Brain microvascular endothelial cell (primary cell): ENCODE results near the gene GCHFR.

Experiments used
- DNase-seq: peaks from one replicate; pipeline ENCODE4 v3.0.0-alpha.2; 2020
- H3K27ac ChIP-seq: fragments of 250-450 bp; sonication (Bioruptor Pico); 2 replicates; pipeline ENCODE4 v1.5.1; 2020; ENCODE audit warnings: mild to moderate bottlenecking, moderate library complexity
- H3K27me3 ChIP-seq: fragments of 250-450 bp; sonication (Bioruptor Pico); replicated peaks from 2 replicates; pipeline ENCODE4 v1.5.1; 2020; ENCODE audit warnings: mild to moderate bottlenecking
- H3K36me3 ChIP-seq: fragments of 250-450 bp; sonication (Bioruptor Pico); replicated peaks from 2 replicates; pipeline ENCODE4 v1.5.1; 2020; ENCODE audit warnings: mild to moderate bottlenecking
- H3K4me3 ChIP-seq: 2 replicates; pipeline ENCODE4 v1.5.1; 2011; ENCODE audit warnings: low read depth, mild to moderate bottlenecking, control low read depth, low read length, moderate library complexity
- in situ Hi-C: cut with HindIII; loops from 2 replicates; pipeline ENCODE4 v1.10.0; 2017; ENCODE audit warnings: low sequenced_read_pairs, low pct_ligation_motif_present
- TF ChIP-seq, protein P1 (sequence below): IDR thresholded peaks from 2 replicates; pipeline ENCODE4 v1.5.1; 2011; ENCODE audit warnings: low read depth, mild to moderate bottlenecking, moderate library complexity, low read length, control low read depth, inconsistent platforms; ENCODE audit errors: missing control alignments

GCHFR gene

DNA sequence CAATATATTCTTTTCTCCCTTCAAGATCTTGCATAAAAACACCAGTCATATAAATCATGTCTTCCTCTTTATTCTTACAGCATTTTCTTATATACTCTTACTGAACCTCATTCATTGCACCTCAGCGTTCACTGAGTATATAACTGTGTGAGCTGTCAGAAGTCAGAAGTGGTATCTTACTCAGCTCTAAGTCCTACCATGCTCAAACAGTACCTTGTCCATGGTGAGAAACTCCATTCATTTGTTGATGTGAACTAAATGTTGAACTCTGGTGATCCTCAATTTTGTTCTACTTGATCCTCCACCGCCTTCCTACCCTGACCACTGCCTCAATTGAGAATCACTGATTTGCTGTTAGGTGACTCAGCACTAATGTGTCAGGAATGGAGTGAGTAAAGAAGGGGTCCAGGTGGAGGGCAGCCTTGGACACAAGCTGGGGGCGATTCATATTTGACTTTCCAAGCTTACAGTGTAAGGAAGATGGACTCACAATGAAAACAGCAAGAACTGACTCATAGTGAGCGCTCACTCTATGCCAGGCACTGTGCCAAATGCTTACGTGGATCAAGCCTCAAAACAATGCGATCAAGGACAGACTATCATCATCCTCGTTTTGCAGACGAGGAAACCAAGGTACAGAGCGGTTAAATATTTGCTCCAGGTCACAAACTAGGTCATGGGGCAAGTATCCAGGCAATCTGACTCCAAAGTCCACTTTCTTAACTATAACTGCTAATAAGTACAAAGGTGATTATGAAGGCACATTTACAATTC, 29.5 kb downstream of the GCHFR start:
- DNase-seq, result peak; percentile 98
- in situ Hi-C loops, result no loop called here
- TF ChIP-seq, protein P1, sequence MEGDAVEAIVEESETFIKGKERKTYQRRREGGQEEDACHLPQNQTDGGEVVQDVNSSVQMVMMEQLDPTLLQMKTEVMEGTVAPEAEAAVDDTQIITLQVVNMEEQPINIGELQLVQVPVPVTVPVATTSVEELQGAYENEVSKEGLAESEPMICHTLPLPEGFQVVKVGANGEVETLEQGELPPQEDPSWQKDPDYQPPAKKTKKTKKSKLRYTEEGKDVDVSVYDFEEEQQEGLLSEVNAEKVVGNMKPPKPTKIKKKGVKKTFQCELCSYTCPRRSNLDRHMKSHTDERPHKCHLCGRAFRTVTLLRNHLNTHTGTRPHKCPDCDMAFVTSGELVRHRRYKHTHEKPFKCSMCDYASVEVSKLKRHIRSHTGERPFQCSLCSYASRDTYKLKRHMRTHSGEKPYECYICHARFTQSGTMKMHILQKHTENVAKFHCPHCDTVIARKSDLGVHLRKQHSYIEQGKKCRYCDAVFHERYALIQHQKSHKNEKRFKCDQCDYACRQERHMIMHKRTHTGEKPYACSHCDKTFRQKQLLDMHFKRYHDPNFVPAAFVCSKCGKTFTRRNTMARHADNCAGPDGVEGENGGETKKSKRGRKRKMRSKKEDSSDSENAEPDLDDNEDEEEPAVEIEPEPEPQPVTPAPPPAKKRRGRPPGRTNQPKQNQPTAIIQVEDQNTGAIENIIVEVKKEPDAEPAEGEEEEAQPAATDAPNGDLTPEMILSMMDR, result no peak
- peak overlapping the region; percentile 79 for H3K27ac ChIP-seq
- H3K27me3 ChIP-seq, result no peaks in the 10 kb centered on the region
- no peak overlapping the region for H3K4me3 ChIP-seq
- H3K36me3 ChIP-seq, result no peaks in the 10 kb centered on the region

GRCh38 chr15:40796041-40796440, 32.2 kb downstream of the GCHFR start:
- in situ Hi-C loops, result no loop called here
- Histone ChIP-seq H3K27ac (no peak overlapping the region), H3K4me3 (no peak overlapping the region), H3K36me3 (no peaks in the 10 kb centered on the region), H3K27me3 (no peaks in the 10 kb centered on the region)
- DNase-seq, result no peak
- TF ChIP-seq, protein P1, result no peak

- in situ Hi-C loops, result no loop called here
- no peak for DNase-seq
- no peak overlapping the region for H3K27ac ChIP-seq
Observed at GRCh38 chr15:40796512-40796911, 32.6 kb downstream of the GCHFR start.

GRCh38 chr15:40799523-40799922, 35.7 kb downstream of the GCHFR start:
- Histone ChIP-seq H3K27ac (no peak overlapping the region), H3K27me3 (no peaks in the 10 kb centered on the region), H3K4me3 (no peak overlapping the region), H3K36me3 (no peaks in the 10 kb centered on the region)
- TF ChIP-seq, protein P1, result no peak
- in situ Hi-C loops, result no loop called here
- no peak for DNase-seq

More at GRCh38 chr15:40796512-40796911, 32.6 kb downstream of the GCHFR start:
- TF ChIP-seq, protein P1, result no peak
- Histone ChIP-seq H3K27me3 (no peaks in the 10 kb centered on the region), H3K36me3 (no peaks in the 10 kb centered on the region), H3K4me3 (no peak overlapping the region)

GRCh38 chr15:40803076-40803475, 39.2 kb downstream of the GCHFR start:
- no peak overlapping the region for H3K27ac ChIP-seq
- TF ChIP-seq, protein P1, result no peak
- in situ Hi-C loops, result no loop called here

GRCh38 chr15:40803688-40804087, 39.8 kb downstream of the GCHFR start:
- in situ Hi-C loops, result no loop called here
- Histone ChIP-seq H3K27me3 (no peaks in the 10 kb centered on the region), H3K27ac (no peak overlapping the region), H3K36me3 (no peaks in the 10 kb centered on the region), H3K4me3 (no peak overlapping the region)
- TF ChIP-seq, protein P1, result peak; percentile 19
- DNase-seq, result no peak

More at GRCh38 chr15:40803076-40803475, 39.2 kb downstream of the GCHFR start:
- H3K4me3 ChIP-seq, result no peak overlapping the region
- no peak for DNase-seq
- no peaks in the 10 kb centered on the region for H3K36me3 ChIP-seq
- H3K27me3 ChIP-seq, result no peaks in the 10 kb centered on the region
